ENCODE results near the gene ACBD5.

ACBD5 gene

GRCh38 chr10:27145937-27146336, 94.7 kb downstream of the ACBD5 start:
- DNase-seq, result no peak

Measured in NCI-H1048 (cell line).